HEK293T (cell line): Measurements from ENCODE around the gene STX4.

Experiments
- FOXA1 ChIP-seq: fragments of 450-650 bp; IDR thresholded peaks from 2 replicates; pipeline ENCODE4 v1.6.1; 2016; ENCODE audit warnings: mild to moderate bottlenecking
- FOXM1 ChIP-seq: fragments of 450-650 bp; IDR thresholded peaks from 2 replicates; pipeline ENCODE4 v1.6.1; 2017; ENCODE audit warnings: mild to moderate bottlenecking, borderline replicate concordance
- HDGF ChIP-seq: fragments of 450-650 bp; IDR thresholded peaks from 2 replicates; pipeline ENCODE4 v1.6.1; 2017; ENCODE audit warnings: antibody characterized with exemption, borderline replicate concordance
- NFRKB ChIP-seq: fragments of 450-650 bp; IDR thresholded peaks from 2 replicates; pipeline ENCODE4 v1.6.1; 2016; ENCODE audit warnings: mild to moderate bottlenecking, moderate library complexity
- PKNOX1 ChIP-seq: fragments of 450-650 bp; IDR thresholded peaks from 2 replicates; pipeline ENCODE4 v1.6.1; 2016
- SP1 ChIP-seq: fragments of 450-650 bp; IDR thresholded peaks from 2 replicates; pipeline ENCODE4 v1.6.1; 2017
- SUZ12 ChIP-seq: fragments of 450-650 bp; IDR thresholded peaks from 2 replicates; pipeline ENCODE4 v1.6.1; 2016; ENCODE audit warnings: mild to moderate bottlenecking

- TF ChIP-seq FOXA1 = no peak
- TF ChIP-seq FOXM1 = no peak
- TF ChIP-seq NFRKB = no peak
- no peak for TF ChIP-seq SP1
- no peak for TF ChIP-seq HDGF
- TF ChIP-seq SUZ12 = no peak
- no peak for TF ChIP-seq PKNOX1
These were observed 36.9 kb upstream of the STX4 start for GRCh38 chr16:30996324-30996984.
